Measurements from ENCODE around the gene WDFY2.

WDFY2 gene

DNA sequence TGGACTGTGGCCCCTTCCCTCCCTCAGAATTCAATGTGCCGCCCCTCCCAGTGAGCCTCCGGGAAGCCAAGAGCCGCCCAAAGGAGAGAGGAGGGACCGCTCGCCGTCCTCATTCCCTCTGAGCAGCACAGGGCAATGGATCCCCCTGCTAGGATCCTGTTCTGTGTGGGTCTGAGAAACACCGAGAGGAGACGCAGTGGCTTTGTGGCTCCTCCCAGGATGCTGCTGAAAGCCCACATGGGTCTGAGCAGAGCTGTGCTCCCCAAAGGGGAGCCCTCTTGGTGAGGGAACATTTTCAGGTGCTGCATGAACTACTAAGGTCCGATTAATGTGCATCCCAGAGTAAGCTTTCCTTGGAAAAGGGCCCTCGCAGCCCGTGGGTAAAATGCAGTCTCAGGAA, 189.3 kb downstream of the WDFY2 start:
- no peak for DNase-seq

- no peak for DNase-seq
Measured at GRCh38 chr13:51776179-51776578, 191.9 kb downstream of the WDFY2 start.

DNA sequence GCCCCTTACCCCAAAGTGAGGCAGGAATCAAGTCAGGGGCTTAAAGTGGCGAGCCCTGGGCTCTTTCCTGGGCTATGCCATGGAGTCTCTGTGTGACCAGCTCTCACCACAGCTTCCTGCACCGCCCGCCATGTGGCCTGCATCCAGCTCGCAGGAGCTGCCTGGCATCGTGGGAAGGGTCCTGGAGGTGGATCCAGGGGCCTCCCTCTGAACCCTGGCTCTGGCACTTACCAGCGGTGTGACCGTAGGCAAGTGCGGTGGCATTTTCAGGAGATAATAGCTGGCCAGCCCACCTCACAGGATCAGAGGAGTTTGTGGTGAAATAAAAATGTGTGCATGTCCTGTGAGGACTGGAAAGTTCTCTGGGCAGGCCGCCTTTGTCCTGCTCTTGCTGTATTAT, 193.7 kb downstream of the WDFY2 start:
- no peak for DNase-seq

DNA sequence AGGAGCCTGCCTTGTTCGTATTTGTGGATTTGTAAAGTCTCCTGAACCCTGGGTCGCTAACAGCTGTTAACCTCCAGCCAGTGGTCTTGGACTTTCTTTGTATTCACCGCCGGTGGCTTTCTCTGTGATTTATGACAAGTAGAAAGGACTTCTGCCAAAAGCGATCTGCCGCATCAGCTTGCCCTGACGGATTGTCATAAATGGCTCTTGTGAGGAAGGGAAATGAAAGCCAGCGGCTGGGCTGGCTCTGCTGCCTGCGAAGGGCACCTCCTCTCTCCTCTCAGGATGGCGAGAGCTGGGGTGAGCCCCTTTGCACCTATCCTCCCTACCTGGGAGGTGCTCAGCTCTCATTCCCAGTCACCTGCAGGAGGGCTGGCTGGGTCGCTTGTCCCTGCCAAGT, 194.1 kb downstream of the WDFY2 start:
- DNase-seq, result no peak

DNA sequence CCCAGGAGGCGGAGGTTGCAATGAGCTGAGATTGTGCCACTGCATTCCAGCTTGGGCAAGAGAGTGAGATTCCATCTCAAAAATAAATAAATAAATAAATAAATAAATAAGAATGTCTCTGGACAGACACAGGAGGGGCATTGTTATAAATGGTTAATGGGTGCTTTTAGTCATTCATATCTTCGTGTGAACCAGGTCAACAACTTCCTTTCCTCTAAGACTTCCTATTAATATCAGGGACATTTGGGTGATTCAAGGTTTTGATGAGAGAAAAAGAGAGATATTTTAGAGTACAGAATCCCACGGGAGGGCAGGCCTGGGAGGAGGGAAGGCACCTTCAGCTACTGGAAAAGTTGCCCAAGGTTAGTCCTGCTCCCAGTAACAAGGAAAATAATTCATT, 195.8 kb downstream of the WDFY2 start:
- no peak for DNase-seq

DNA sequence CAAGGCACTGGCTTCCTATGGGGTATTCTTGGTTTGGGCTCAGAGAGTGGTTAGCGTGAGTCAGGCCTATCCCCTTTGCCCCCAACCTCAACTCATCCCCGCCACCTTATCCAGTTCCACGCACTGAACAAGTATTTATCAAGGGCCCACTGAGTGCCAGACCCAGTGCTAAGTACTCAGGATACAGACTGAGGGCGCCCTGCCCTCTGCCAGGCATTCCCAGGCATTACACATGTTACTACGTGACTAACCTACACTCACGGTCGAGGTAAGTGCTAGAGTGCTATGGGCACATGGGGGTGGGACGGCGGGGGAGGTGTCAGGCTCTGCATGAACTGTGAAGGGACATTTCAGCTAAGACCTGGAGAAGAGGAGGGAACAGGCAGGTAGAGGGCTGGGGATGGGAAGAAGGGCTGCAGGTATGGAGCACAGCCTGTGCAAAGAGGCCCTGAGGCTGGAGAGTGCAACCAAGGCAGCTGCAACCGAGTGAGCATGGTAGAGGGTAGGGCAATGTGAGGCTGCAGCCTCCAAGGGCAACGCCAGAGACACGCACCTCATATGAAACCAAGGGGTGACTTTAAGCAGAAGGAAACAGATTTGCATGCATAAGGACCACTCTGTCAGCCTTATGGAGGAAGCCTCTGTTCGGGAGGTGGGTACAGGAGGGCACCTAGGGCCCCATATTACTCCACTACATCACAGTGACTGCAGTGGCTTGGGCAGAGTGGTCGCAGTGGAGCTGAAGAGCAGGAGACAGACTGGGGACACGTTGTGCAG, 197.2 kb downstream of the WDFY2 start:
- DNase-seq, result no peak

DNA sequence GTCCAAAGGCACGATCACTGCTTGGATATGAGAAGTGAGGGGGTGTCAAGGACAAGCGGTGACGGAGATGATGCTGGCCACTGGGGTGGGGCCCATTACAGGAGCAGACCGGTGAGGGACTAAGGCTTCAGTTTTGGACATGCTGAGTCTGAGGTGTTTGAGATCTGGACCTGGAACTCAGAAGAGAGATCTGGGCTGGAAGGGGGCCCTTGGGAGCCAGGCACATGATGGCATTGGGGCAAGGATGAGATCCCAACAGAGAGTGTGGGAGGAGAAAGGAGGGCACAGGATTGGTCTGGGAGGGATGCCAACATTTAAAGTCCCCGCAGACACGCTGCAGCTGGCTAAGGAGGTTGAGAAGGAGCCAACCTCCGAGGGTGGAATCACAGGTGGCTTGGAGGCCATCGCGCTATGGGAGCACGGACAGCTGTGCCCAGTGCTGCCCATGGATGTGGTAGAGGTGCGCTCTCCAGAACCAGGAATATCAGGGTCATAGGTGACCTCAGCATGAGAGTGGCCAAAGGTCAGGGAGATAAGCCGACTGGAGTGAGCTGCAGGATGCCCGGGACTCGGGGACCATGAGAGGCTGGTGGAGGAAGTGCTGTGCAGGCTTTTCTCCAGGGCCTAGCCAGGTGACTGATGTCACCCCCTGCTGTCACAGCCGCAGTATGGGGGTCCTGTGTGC, 197.9 kb downstream of the WDFY2 start:
- no peak for DNase-seq

DNA sequence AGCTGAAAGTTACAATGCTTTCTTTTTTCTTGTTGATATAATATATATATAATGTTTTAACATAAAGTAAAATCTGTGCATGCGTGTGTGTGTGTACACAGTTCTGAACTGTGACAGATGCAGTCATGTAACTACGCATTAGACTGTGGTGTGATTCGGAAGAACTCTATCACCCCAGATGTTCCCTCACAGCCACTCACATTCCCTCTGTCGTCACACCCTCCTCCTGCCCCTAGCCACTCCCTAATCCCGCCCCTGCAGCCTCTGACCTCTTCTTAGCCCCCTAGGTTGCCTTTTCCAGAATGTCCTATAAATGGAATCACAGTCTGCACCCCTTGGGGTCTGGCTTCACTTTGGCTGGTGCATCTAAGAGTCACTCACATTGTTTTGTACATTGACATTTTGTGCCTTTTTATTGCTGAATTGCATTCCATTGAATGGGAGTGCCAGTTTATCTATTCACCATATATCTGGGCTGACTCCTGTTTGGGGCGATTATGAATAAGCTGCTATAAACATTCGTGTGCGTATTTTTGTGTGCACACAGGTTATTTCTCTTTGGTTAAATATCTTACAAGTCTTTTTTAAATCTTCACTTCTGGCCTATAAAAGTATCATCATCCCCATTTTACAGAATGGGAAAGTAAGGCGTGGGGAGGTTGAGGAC, 199.3 kb downstream of the WDFY2 start:
- DNase-seq, result no peak

GRCh38 chr13:51784097-51784496, 199.8 kb downstream of the WDFY2 start:
- DNase-seq, result no peak

DNA sequence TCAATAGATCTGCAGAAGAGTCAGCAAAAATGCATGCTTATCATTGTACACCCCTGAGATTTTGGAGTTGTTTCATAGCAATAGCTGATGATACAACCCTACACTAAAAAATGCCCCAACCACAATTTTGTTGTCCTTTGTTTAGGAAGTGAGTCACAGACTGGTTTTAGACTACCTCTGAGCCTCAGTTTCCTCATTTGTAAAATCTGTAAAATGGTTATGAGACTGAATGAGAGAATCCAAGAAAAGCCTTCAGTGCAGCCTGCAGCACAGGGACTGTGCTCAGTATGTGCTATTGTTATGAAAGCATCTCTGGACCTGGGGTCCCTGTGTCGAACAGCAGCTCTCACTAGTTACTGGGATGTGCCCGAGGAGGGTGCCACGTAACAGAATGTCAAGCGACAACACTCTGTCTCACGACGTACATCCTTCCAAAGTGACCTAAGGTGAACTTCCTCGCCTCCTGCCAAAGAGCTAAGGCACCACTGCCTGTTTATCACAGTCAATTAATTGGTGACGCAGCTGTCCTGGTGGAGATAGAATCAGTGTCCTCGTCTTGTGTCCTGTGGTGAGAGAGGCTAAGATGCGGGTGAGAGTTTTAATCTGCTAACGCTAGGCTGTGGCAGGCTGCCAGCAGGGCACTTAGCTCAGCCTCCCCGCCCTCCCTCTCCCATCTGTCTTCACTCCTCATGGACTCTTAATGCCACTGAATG, 201.6 kb downstream of the WDFY2 start:
- DNase-seq, result no peak

DNA sequence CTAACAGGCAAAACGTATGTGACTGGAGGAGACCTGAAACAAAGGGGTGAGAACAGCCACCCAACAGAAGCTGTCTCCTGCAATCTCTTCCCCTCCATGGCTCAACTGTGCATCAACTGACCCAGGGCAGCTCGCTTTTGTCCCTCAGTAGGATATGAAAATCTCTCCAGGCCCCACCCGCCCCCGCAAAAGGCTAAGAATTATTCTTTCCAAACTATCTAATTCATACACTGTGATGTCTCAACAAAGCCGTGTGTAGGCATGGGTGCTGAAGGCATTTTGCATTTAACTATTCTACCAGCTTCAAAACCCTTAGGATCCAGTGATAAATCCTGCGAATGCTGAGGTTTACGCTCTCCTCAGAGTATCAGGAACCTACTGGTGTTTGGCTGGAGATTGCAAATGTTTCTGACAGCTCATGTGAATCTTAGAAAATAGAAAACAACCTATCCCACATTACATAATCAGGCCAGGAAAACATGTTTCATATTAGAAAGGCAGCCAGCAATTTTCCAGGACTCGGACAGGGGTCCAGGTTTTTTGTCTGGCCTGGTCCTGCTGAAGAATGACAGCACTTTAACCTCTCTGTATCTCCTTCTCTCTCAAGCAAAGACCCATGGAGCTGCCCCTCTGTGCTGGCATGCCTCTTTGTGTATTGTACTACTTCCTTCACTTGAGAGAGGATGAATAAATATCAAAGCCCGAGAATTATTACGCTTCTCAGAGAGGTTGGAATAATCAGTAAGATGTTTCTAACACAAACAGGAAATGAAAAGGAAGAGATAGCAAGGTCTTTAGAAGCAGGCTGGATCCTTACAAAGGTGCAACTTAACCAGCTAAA, 202.4 kb downstream of the WDFY2 start:
- DNase-seq, result no peak

- peak; percentile 67 for DNase-seq
Measured at GRCh38 chr13:51793570-51794271, 209.5 kb downstream of the WDFY2 start.

GRCh38 chr13:51794964-51795363, 210.7 kb downstream of the WDFY2 start:
- no peak for DNase-seq

GRCh38 chr13:51795419-51795818, 211.2 kb downstream of the WDFY2 start:
- no peak for DNase-seq

GRCh38 chr13:51796546-51796945, 212.3 kb downstream of the WDFY2 start:
- no peak for DNase-seq

DNA sequence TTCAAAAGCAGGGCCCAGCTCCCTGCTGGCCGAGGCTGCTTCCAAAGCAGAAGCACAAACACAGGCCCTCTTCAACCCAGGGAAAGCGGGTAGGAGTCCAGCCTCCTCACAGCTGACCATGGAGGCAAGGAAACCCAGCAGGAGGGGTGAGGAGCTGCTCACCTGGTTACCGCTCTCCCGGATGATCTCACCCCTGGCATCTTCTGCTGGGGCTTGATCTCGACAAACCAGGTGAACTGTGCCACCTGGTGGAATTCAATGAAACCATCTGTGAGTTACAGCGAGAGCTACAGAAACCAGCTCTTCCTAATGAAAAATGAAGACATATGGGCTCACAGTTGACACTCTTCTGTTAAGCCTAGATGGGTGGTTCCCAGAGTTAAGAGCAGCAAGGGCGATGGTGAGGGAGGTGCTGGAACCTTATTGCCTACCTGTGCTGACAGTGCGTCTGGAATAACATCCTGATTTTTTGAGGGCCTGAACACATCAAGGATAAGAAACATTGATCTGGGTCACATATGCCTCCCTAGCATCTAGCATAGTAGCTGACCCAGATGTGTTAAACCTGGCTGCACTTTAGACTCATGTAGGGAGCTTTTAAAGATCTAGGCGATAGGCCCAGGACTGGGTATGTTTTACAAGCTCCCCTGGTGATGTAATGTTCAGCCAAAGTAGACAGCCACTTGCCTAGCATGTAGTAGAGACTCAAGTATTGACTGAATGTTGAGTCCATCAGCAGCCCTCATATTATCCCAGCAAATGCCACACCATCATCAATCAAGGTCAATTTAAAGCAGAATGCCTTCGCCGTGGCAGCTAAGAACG, 213.6 kb downstream of the WDFY2 start:
- DNase-seq, result no peak

- DNase-seq, result no peak
Measured at GRCh38 chr13:51799261-51799660, 215.0 kb downstream of the WDFY2 start.

DNA sequence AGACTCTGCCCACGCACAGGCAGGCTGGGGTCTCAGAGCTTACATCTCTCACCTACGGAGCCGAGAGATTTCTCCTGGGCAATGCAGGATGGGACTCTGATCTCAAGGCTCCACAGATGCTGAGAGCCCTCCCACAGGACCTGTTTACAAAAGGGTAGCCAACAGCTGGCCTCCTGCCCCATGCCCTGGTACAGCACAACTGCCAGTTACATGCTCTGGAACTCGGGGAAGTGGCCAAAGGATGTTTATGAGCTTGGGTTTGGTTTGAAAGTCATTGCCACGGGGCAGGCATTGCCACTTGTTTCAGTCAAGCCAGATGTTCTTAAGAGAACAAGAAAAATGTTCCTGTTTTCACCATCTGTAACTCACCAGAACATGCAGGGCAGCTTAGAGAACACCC, 216.2 kb downstream of the WDFY2 start:
- DNase-seq, result no peak

DNA sequence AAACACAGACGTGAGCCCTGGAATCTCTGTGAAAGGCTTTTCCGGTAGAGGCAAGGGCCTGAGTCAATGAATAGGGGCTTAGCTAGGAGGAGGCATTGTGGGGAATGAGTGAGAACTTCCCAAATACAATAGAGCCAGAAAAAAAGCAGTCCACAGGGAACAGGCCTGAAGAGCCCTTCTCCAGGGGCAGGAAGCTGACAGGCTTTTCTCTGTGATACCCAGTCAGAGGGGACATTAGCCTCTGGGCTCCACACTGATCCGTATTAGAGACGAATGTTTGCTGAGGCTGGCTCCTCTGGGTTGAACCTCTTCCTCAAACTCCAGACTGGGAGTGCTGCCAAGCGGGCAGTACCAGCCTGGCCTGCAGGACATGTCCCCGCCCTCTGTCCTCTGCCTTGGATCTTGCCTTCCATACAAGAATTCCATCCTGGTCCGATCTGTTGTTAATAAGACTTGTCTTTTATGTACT, 217.4 kb downstream of the WDFY2 start:
- peak; percentile 37 for DNase-seq

- DNase-seq, result no peak
Measured at GRCh38 chr13:51802631-51803418, 218.6 kb downstream of the WDFY2 start.

Measured in inflammatory macrophage treated with lipopolysaccharide for 4 hours (primary cell).